Measurements from ENCODE around the gene P3R3URF.
A peak's percentile ranks its signal among the peaks of the same experiment; 100 is the strongest.

The P3R3URF gene

GRCh38 chr1:46218443-46218842, 42.2 kb upstream of the P3R3URF start:
- TF ChIP-seq SUZ12 (IDR thresholded peaks at IDR 0.05; ENCODE audit: extremely low read depth, insufficient read depth, insufficient read length) (no peak), ZNF274 (IDR thresholded peaks at IDR 0.05; ENCODE audit: low read depth, low read length) (no peak), YY1 (IDR thresholded peaks at IDR 0.05; ENCODE audit: insufficient read depth, insufficient read length) (no peak)
- H3K9ac ChIP-seq (ENCODE audit: insufficient read length, low read depth): no peak overlapping the region
- DNase-seq (ENCODE audit: low read depth, low spot score): no peak
- H3K27me3 ChIP-seq (ENCODE audit: insufficient read depth, insufficient read length): no peaks in the 10 kb centered on the region
- no peak overlapping the region for H3K4me3 ChIP-seq (ENCODE audit: insufficient read length, low read depth)
- no peaks in the 10 kb centered on the region for H3K36me3 ChIP-seq (ENCODE audit: insufficient read depth, insufficient read length, low read length)
- H3K9me3 ChIP-seq (ENCODE audit: insufficient read depth, low read length): no peaks in the 10 kb centered on the region
- peaks cover 18% of the 10 kb centered on the region for H3K4me1 ChIP-seq (ENCODE audit: insufficient read depth, insufficient read length)

GRCh38 chr1:46215504-46215903, 39.2 kb upstream of the P3R3URF start:
- DNase-seq (ENCODE audit: low read depth, low spot score): no peak
- H3K4me1 ChIP-seq (ENCODE audit: insufficient read depth, insufficient read length): peaks cover 3% of the 10 kb centered on the region
- H3K36me3 ChIP-seq (ENCODE audit: insufficient read depth, insufficient read length, low read length): no peaks in the 10 kb centered on the region
- no peak for TF ChIP-seq ZNF274 (IDR thresholded peaks at IDR 0.05; ENCODE audit: low read depth, low read length)
- no peak for TF ChIP-seq SUZ12 (IDR thresholded peaks at IDR 0.05; ENCODE audit: extremely low read depth, insufficient read depth, insufficient read length)
- TF ChIP-seq YY1 (IDR thresholded peaks at IDR 0.05; ENCODE audit: insufficient read depth, insufficient read length): no peak
- H3K9ac ChIP-seq (ENCODE audit: insufficient read length, low read depth): no peak overlapping the region
- no peak overlapping the region for H3K4me3 ChIP-seq (ENCODE audit: insufficient read length, low read depth)
- H3K9me3 ChIP-seq (ENCODE audit: insufficient read depth, low read length): no peaks in the 10 kb centered on the region
- H3K27me3 ChIP-seq (ENCODE audit: insufficient read depth, insufficient read length): no peaks in the 10 kb centered on the region

GRCh38 chr1:46211051-46211450, 34.8 kb upstream of the P3R3URF start:
- H3K9me3 ChIP-seq (ENCODE audit: insufficient read depth, low read length): no peaks in the 10 kb centered on the region

GRCh38 chr1:46210561-46210960, 34.3 kb upstream of the P3R3URF start:
- Histone ChIP-seq H3K27me3 (ENCODE audit: insufficient read depth, insufficient read length) (no peaks in the 10 kb centered on the region), H3K9ac (ENCODE audit: insufficient read length, low read depth) (no peak overlapping the region), H3K4me3 (ENCODE audit: insufficient read length, low read depth) (no peak overlapping the region), H3K9me3 (ENCODE audit: insufficient read depth, low read length) (no peaks in the 10 kb centered on the region), H3K36me3 (ENCODE audit: insufficient read depth, insufficient read length, low read length) (no peaks in the 10 kb centered on the region), H3K4me1 (ENCODE audit: insufficient read depth, insufficient read length) (peaks cover 5% of the 10 kb centered on the region)
- TF ChIP-seq ZNF274 (IDR thresholded peaks at IDR 0.05; ENCODE audit: low read depth, low read length): no peak
- TF ChIP-seq YY1 (IDR thresholded peaks at IDR 0.05; ENCODE audit: insufficient read depth, insufficient read length): no peak
- no peak for TF ChIP-seq SUZ12 (IDR thresholded peaks at IDR 0.05; ENCODE audit: extremely low read depth, insufficient read depth, insufficient read length)
- DNase-seq (ENCODE audit: low read depth, low spot score): no peak

More at GRCh38 chr1:46211051-46211450, 34.8 kb upstream of the P3R3URF start:
- Histone ChIP-seq H3K4me1 (ENCODE audit: insufficient read depth, insufficient read length) (peaks cover under 1% of the 10 kb centered on the region), H3K36me3 (ENCODE audit: insufficient read depth, insufficient read length, low read length) (no peaks in the 10 kb centered on the region), H3K4me3 (ENCODE audit: insufficient read length, low read depth) (no peak overlapping the region), H3K9ac (ENCODE audit: insufficient read length, low read depth) (no peak overlapping the region), H3K27me3 (ENCODE audit: insufficient read depth, insufficient read length) (no peaks in the 10 kb centered on the region)
- no peak for TF ChIP-seq ZNF274 (IDR thresholded peaks at IDR 0.05; ENCODE audit: low read depth, low read length)
- no peak for DNase-seq (ENCODE audit: low read depth, low spot score)

- Histone ChIP-seq H3K9me3 (ENCODE audit: insufficient read depth, low read length) (no peaks in the 10 kb centered on the region), H3K4me3 (ENCODE audit: insufficient read length, low read depth) (no peak overlapping the region), H3K4me1 (ENCODE audit: insufficient read depth, insufficient read length) (peaks cover 10% of the 10 kb centered on the region), H3K9ac (ENCODE audit: insufficient read length, low read depth) (no peak overlapping the region), H3K36me3 (ENCODE audit: insufficient read depth, insufficient read length, low read length) (no peaks in the 10 kb centered on the region), H3K27me3 (ENCODE audit: insufficient read depth, insufficient read length) (no peaks in the 10 kb centered on the region)
- no peak for TF ChIP-seq YY1 (IDR thresholded peaks at IDR 0.05; ENCODE audit: insufficient read depth, insufficient read length)
- no peak for TF ChIP-seq ZNF274 (IDR thresholded peaks at IDR 0.05; ENCODE audit: low read depth, low read length)
- TF ChIP-seq SUZ12 (IDR thresholded peaks at IDR 0.05; ENCODE audit: extremely low read depth, insufficient read depth, insufficient read length): no peak
- DNase-seq (ENCODE audit: low read depth, low spot score): no peak
These were observed 30.1 kb upstream of the P3R3URF start for GRCh38 chr1:46206399-46206798.

GRCh38 chr1:46205791-46206190, 29.5 kb upstream of the P3R3URF start:
- Histone ChIP-seq H3K4me3 (ENCODE audit: insufficient read length, low read depth) (no peak overlapping the region), H3K36me3 (ENCODE audit: insufficient read depth, insufficient read length, low read length) (no peaks in the 10 kb centered on the region), H3K9me3 (ENCODE audit: insufficient read depth, low read length) (no peaks in the 10 kb centered on the region), H3K9ac (ENCODE audit: insufficient read length, low read depth) (no peak overlapping the region), H3K27me3 (ENCODE audit: insufficient read depth, insufficient read length) (no peaks in the 10 kb centered on the region), H3K4me1 (ENCODE audit: insufficient read depth, insufficient read length) (peaks cover 10% of the 10 kb centered on the region)
- no peak for TF ChIP-seq ZNF274 (IDR thresholded peaks at IDR 0.05; ENCODE audit: low read depth, low read length)
- DNase-seq (ENCODE audit: low read depth, low spot score): no peak

GRCh38 chr1:46205141-46205540, 28.9 kb upstream of the P3R3URF start:
- H3K9ac ChIP-seq (ENCODE audit: insufficient read length, low read depth): no peak overlapping the region
- no peak overlapping the region for H3K4me3 ChIP-seq (ENCODE audit: insufficient read length, low read depth)
- no peak for DNase-seq (ENCODE audit: low read depth, low spot score)
- peaks cover 10% of the 10 kb centered on the region for H3K4me1 ChIP-seq (ENCODE audit: insufficient read depth, insufficient read length)
- no peaks in the 10 kb centered on the region for H3K27me3 ChIP-seq (ENCODE audit: insufficient read depth, insufficient read length)
- H3K9me3 ChIP-seq (ENCODE audit: insufficient read depth, low read length): no peaks in the 10 kb centered on the region
- TF ChIP-seq YY1 (IDR thresholded peaks at IDR 0.05; ENCODE audit: insufficient read depth, insufficient read length) (no peak), ZNF274 (IDR thresholded peaks at IDR 0.05; ENCODE audit: low read depth, low read length) (no peak)
- H3K36me3 ChIP-seq (ENCODE audit: insufficient read depth, insufficient read length, low read length): no peaks in the 10 kb centered on the region

GRCh38 chr1:46204406-46204742, 28.1 kb upstream of the P3R3URF start:
- no peaks in the 10 kb centered on the region for H3K36me3 ChIP-seq (ENCODE audit: insufficient read depth, insufficient read length, low read length)
- H3K9ac ChIP-seq (ENCODE audit: insufficient read length, low read depth): peak overlapping the region; percentile 88
- no peak for DNase-seq (ENCODE audit: low read depth, low spot score)
- H3K4me3 ChIP-seq (ENCODE audit: insufficient read length, low read depth): peak overlapping the region; percentile 87
- TF ChIP-seq ZNF274 (IDR thresholded peaks at IDR 0.05; ENCODE audit: low read depth, low read length): no peak
- no peak for TF ChIP-seq SUZ12 (IDR thresholded peaks at IDR 0.05; ENCODE audit: extremely low read depth, insufficient read depth, insufficient read length)
- TF ChIP-seq YY1 (IDR thresholded peaks at IDR 0.05; ENCODE audit: insufficient read depth, insufficient read length): no peak
- H3K9me3 ChIP-seq (ENCODE audit: insufficient read depth, low read length): no peaks in the 10 kb centered on the region
- H3K27me3 ChIP-seq (ENCODE audit: insufficient read depth, insufficient read length): no peaks in the 10 kb centered on the region
- peaks cover 10% of the 10 kb centered on the region for H3K4me1 ChIP-seq (ENCODE audit: insufficient read depth, insufficient read length)
